NB4 (cell line): ENCODE data around the gene BARHL1.

Experiments used
- CTCF ChIP-seq: IDR thresholded peaks from one replicate; pipeline ENCODE4 v1.5.1; 2012; ENCODE audit warnings: low read depth, low read length
- MYC ChIP-seq: IDR thresholded peaks from 2 replicates; pipeline ENCODE4 v1.6.1; 2011; ENCODE audit warnings: low read depth, low read length
- POLR2A ChIP-seq: IDR thresholded peaks from 2 replicates; pipeline ENCODE4 v1.6.1; 2011; ENCODE audit warnings: mild to moderate bottlenecking; ENCODE audit not compliant: insufficient read length; ENCODE audit errors: extremely low read depth
- TF ChIP-seq, protein P1 (sequence below): IDR thresholded peaks from 2 replicates; pipeline ENCODE4 v1.6.1; 2011; ENCODE audit warnings: low read depth, low read length

GRCh38 chr9:132584601-132585560 lies 2.5 kb downstream of the BARHL1 start:
- TF ChIP-seq CTCF, result no peak
- TF ChIP-seq MYC, result no peak
- TF ChIP-seq, protein P1, sequence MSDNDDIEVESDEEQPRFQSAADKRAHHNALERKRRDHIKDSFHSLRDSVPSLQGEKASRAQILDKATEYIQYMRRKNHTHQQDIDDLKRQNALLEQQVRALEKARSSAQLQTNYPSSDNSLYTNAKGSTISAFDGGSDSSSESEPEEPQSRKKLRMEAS, result no peak
- no peak for TF ChIP-seq POLR2A
